Keratinocyte (primary cell): Measurements from ENCODE around the gene CBFA2T3. TPM values are rescaled to one million over a fixed set of nuclear protein-coding genes. Genes with fewer than 3 reads are reported as not detected.

Source experiments
- DNase-seq: peaks from one replicate; pipeline ENCODE4 v3.0.0-alpha.2; 2011; ENCODE audit warnings: low read depth, missing footprints, low spot score
- FAIRE-seq: peaks from 2 replicates; lab custom pipeline; 2011; peaks lifted over from hg19 to GRCh38; lab: Jason Lieb, UNC
- H2AFZ ChIP-seq: 2 replicates; pipeline ENCODE4 v1.6.0; 2012; ENCODE audit warnings: low read length, control low read depth, inconsistent platforms; ENCODE audit not compliant: control insufficient read depth
- H3K27ac ChIP-seq: 2 replicates; pipeline ENCODE4 v1.5.1; 2011; ENCODE audit warnings: low read length; ENCODE audit not compliant: control insufficient read depth, insufficient read depth
- H3K27me3 ChIP-seq: 3 replicates; pipeline ENCODE4 v1.6.0; 2011; ENCODE audit warnings: low read length; ENCODE audit not compliant: control insufficient read depth, insufficient read depth; ENCODE audit errors: extremely low read depth
- H3K36me3 ChIP-seq, 2 experiments: 2 replicates in 1 of 2; 3 replicates in 1 of 2; pipeline ENCODE4 v1.5.1; 2011; ENCODE audit warnings: low read length in 2 of 2, mild to moderate bottlenecking in 1 of 2; ENCODE audit not compliant: control insufficient read depth in 2 of 2, insufficient read depth in 2 of 2; ENCODE audit errors: extremely low read depth in 1 of 2
- H3K4me1 ChIP-seq: 3 replicates; pipeline ENCODE4 v1.5.1; 2011; ENCODE audit warnings: low read length; ENCODE audit not compliant: control insufficient read depth, insufficient read depth; ENCODE audit errors: extremely low read depth
- H3K4me2 ChIP-seq: 3 replicates; pipeline ENCODE4 v1.6.0; 2011; ENCODE audit warnings: low read depth, low read length; ENCODE audit not compliant: control insufficient read depth, insufficient read depth; ENCODE audit errors: extremely low read depth
- H3K4me3 ChIP-seq, 3 experiments: fragments of 200-600 bp in 1 of 3; sonication (generic) in 1 of 3; 2 replicates in 2 of 3; 3 replicates in 1 of 3; pipeline ENCODE4 v1.5.1; 2011 to 2016; ENCODE audit warnings: low read length in 3 of 3, mild to moderate bottlenecking in 3 of 3, control low read depth in 2 of 3, inconsistent platforms in 1 of 3, low read depth in 1 of 3, mixed read lengths in 1 of 3, mixed run types in 1 of 3, moderate library complexity in 1 of 3; ENCODE audit not compliant: control insufficient read depth in 2 of 3, insufficient read depth in 2 of 3; ENCODE audit errors: extremely low read depth in 1 of 3
- H3K79me2 ChIP-seq: 2 replicates; pipeline ENCODE4 v1.6.0; 2012; ENCODE audit warnings: low read length; ENCODE audit not compliant: control insufficient read depth, insufficient read depth
- H3K9ac ChIP-seq: 3 replicates; pipeline ENCODE4 v1.6.0; 2011; ENCODE audit warnings: low read length; ENCODE audit not compliant: control insufficient read depth, insufficient read depth; ENCODE audit errors: extremely low read depth
- H3K9me1 ChIP-seq: 3 replicates; pipeline ENCODE4 v1.6.0; 2011; ENCODE audit warnings: low read length; ENCODE audit not compliant: control insufficient read depth, insufficient read depth; ENCODE audit errors: extremely low read depth
- H3K9me3 ChIP-seq: 2 replicates; pipeline ENCODE4 v1.5.1; 2012; ENCODE audit warnings: low read depth, low read length; ENCODE audit not compliant: control insufficient read depth
- H4K20me1 ChIP-seq: 3 replicates; pipeline ENCODE4 v1.6.0; 2011; ENCODE audit warnings: low read length; ENCODE audit not compliant: control insufficient read depth, insufficient read depth; ENCODE audit errors: extremely low read depth
- EZH2 ChIP-seq: IDR thresholded peaks from one replicate; pipeline ENCODE4 v1.6.1; 2012; ENCODE audit warnings: inconsistent platforms, mild to moderate bottlenecking, low read length, moderate library complexity
- dilution Hi-C: fragments of 300-500 bp; cut with MboI; formaldehyde crosslinking; loops from one replicate; pipeline ENCODE4 v1.7.0; 2020; ENCODE audit warnings: low sequenced_read_pairs; ENCODE audit not compliant: extremely low pct_ligation_motif_present
- polyA plus RNA-seq, 5 experiments: library from polyadenylated mRNA; depleted of rRNA in 3 of 5; stranded (reverse) in 3 of 5; stranded (forward) in 1 of 5; unstranded in 1 of 5; fragments of >200 nt; gene quantifications; 1 replicate in 1 of 5; 2 replicates in 3 of 5; 3 replicates in 1 of 5; pipeline versions ENCODE4 v1.2.1 to v1.2.3, GENCODE V29; 2011 to 2012; ENCODE audit warnings: missing spikeins in 2 of 5, low read depth in 1 of 5, low replicate concordance in 1 of 5
- TF ChIP-seq, protein P1 (sequence below), 3 experiments: IDR thresholded peaks in 1 of 3; conservative IDR thresholded peaks in 1 of 3; optimal IDR thresholded peaks in 1 of 3; 2 replicates in 2 of 3; 3 replicates in 1 of 3; pipeline versions ENCODE3 to v1.5.1; 2011; ENCODE audit warnings: low read length in 3 of 3, mild to moderate bottlenecking in 3 of 3, moderate library complexity in 2 of 3, control low read depth in 1 of 3, inconsistent platforms in 1 of 3; ENCODE audit not compliant: insufficient read depth in 2 of 3; ENCODE audit errors: extremely low read depth in 1 of 3

Gene CBFA2T3
- polyA plus RNA-seq, 1 donor (not counting 4 experiments of a cell fraction or from before 2014, with no cell fraction given) = 0.08 TPM

DNA sequence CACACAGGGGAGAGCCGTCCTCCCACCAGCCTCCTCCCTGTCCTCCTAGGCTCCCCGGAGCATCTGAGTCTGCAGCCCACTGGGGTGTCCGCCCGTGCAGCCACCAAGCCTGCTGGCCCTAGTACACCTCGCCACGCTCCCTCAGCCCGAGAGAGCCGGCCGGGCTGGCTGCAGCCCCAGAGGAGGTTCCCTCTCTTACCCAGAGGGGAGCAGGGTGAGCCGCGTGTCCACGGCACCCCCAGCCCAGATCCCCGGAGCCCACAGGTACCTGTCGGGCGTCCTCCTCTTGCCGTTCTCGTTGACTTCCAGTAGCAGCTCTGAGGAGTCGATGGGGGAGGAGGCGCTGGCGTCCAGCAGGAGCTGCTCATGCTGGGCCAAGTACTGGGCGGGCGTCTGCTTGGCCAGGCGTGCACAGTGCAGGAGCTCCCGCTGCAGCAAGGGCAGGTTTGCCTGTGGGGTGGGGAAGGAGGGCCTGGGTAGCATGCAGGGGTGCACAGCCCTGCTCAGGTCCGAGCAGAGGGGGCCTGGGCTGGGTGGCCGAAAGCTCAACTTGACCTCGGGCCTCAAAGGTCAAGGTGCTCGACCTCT lies 91.2 kb downstream of the CBFA2T3 start:
- no peaks in the 10 kb centered on the region for H4K20me1 ChIP-seq
- FAIRE-seq (no peak), DNase-seq (no peak)
- peaks cover 34% of the 10 kb centered on the region for H3K27me3 ChIP-seq
- H3K4me3 ChIP-seq = no peak overlapping the region
- H3K4me1 ChIP-seq = peaks cover 15% of the 10 kb centered on the region
- H2AFZ ChIP-seq = no peak overlapping the region
- dilution Hi-C loops = no loop called here
- no peak for TF ChIP-seq EZH2
- TF ChIP-seq, protein P1, sequence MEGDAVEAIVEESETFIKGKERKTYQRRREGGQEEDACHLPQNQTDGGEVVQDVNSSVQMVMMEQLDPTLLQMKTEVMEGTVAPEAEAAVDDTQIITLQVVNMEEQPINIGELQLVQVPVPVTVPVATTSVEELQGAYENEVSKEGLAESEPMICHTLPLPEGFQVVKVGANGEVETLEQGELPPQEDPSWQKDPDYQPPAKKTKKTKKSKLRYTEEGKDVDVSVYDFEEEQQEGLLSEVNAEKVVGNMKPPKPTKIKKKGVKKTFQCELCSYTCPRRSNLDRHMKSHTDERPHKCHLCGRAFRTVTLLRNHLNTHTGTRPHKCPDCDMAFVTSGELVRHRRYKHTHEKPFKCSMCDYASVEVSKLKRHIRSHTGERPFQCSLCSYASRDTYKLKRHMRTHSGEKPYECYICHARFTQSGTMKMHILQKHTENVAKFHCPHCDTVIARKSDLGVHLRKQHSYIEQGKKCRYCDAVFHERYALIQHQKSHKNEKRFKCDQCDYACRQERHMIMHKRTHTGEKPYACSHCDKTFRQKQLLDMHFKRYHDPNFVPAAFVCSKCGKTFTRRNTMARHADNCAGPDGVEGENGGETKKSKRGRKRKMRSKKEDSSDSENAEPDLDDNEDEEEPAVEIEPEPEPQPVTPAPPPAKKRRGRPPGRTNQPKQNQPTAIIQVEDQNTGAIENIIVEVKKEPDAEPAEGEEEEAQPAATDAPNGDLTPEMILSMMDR (optimal IDR thresholded peaks at IDR 0.05 in 1 of 3, IDR thresholded peaks at IDR 0.05 in 1 of 3, conservative IDR thresholded peaks at IDR 0.05 in 1 of 3; ENCODE audit: extremely low read depth in 1 of 3, insufficient read depth in 2 of 3, low read length in 3 of 3) = no peak
- H3K36me3 ChIP-seq = no peaks in the 10 kb centered on the region
- no peaks in the 10 kb centered on the region for H3K9me1 ChIP-seq
- no peak overlapping the region for H3K9ac ChIP-seq
- no peak overlapping the region for H3K27ac ChIP-seq
- no peak overlapping the region for H3K4me2 ChIP-seq
- no peaks in the 10 kb centered on the region for H3K9me3 ChIP-seq
- no peaks in the 10 kb centered on the region for H3K79me2 ChIP-seq

DNA sequence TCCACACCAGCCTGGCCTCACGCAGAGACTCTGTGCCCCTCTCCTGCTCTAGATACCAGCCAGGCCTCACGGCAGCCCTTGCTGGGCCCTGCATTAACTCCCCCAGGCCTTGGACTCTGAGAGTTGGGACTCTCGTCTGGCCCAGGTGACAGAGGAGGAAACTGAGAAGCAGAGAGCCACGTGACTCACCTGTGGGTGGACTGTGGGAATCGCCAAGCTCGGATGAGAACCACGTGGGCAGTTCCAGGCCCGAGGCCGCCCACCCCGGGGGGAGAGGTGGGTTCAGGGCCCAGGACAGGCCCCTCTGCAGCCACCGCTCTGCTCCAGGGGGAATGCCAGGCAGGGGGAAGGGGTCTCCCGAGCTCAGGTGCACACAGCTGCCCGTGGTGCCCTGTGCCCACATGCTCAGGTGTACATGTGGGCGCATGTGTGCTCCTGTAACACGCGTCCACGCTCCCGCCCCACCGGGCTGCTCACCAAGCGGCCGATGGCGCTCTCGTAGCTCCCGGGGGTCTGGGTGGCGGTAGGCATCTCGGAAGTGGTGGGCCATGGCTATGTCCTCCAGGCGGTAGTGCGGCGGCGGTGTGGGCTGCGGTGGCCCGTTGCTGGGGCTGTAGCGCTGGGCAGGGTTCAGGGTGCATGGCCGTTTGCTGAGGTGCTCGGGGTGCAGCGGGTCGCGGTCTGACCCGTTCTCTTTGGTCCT lies 92.3 kb downstream of the CBFA2T3 start:
- peaks cover 22% of the 10 kb centered on the region for H3K4me1 ChIP-seq

More for the DNA sequence above, 92.3 kb downstream of the CBFA2T3 start:
- DNase-seq (no peak), FAIRE-seq (no peak)
- no peaks in the 10 kb centered on the region for H3K9me1 ChIP-seq
- H4K20me1 ChIP-seq = no peaks in the 10 kb centered on the region
- no peak overlapping the region for H3K4me2 ChIP-seq
- no peak overlapping the region for H3K9ac ChIP-seq
- TF ChIP-seq EZH2 = no peak
- TF ChIP-seq, protein P1 (optimal IDR thresholded peaks at IDR 0.05 in 1 of 3, IDR thresholded peaks at IDR 0.05 in 1 of 3, conservative IDR thresholded peaks at IDR 0.05 in 1 of 3; ENCODE audit: extremely low read depth in 1 of 3, insufficient read depth in 2 of 3, low read length in 3 of 3) = no peak
- H3K27ac ChIP-seq = no peak overlapping the region
- H2AFZ ChIP-seq = no peak overlapping the region
- no peaks in the 10 kb centered on the region for H3K36me3 ChIP-seq
- no peaks in the 10 kb centered on the region for H3K79me2 ChIP-seq
- H3K9me3 ChIP-seq = no peaks in the 10 kb centered on the region
- no peak overlapping the region for H3K4me3 ChIP-seq
- H3K27me3 ChIP-seq = peaks cover 41% of the 10 kb centered on the region
- dilution Hi-C loops = no loop called here
